ENCODE results near the gene P2RY2. TPM values are rescaled to one million over a fixed set of nuclear protein-coding genes. Genes with fewer than 3 reads are reported as not detected.
"Not testable (repeated sequence)": the region's sequence is repeated elsewhere in the genome, so short reads cannot be mapped to it uniquely, and the experiment has no call there.

The P2RY2 gene
- total RNA-seq, 1 donor from 2014 or later: 3.1 TPM

GRCh38 chr11:73188301-73188700 is 29.8 kb upstream of the P2RY2 start:
- no peak for DNase-seq

- DNase-seq: no peak
Observed at GRCh38 chr11:73189315-73189714, 28.8 kb upstream of the P2RY2 start.

DNA sequence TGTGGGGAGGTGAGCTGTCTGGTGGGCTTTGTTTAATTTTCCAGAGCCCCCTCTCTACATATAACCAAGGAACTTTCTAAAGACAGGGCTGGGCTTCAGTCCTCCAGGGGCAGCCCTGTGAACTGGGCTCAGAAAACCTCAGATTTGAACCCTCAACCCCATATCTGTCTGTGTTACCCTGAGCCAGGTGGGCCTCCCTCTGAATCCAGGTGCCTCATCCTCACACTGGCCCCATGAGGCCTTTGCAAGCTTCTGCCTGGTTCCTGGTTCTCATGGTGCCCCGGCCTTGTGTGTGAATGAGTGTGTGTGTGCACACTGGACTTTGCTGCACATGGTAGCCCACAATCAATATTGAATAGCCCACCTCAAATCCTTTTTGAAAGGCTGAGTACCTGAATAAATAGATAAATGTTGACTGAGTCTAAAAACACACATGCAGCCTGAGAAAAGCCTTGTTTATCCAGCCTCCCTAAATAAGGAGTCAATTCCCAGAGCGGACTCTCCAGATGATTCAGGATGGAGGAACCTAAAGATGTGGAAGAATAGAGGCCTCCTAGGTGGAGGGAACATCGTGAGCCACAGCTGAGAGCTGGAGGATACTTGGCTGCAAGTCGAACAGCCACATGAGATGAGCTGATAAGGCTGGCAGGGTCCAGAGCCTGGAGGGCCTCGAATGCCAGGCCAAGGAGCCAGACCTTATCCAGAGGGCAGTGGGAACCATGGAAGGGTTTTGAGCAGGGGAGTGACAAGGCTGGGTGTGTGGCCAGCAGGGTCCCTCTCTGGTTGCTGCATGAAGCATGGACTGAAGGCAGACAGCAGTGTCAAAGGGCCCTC is 28.1 kb upstream of the P2RY2 start:
- no peak for DNase-seq

DNA sequence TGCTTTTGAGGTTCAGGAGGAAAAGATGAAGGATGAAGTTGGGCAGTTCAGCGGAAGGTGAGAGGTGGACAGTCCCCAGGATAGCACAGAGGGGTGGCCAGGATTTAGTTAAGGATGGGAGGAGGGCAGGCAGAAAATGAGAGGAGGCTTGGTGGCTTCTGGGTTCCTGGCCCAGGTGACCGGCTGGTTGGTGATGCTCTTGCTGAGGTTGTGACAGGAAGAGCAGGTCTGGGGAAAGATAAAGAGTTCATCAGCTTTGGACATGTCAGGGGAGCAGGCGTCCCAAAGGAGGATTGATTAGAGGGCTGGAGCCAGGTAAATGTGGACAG is 27.6 kb upstream of the P2RY2 start:
- no peak for DNase-seq

GRCh38 chr11:73191151-73191550 is 26.9 kb upstream of the P2RY2 start:
- no peak for DNase-seq

DNA sequence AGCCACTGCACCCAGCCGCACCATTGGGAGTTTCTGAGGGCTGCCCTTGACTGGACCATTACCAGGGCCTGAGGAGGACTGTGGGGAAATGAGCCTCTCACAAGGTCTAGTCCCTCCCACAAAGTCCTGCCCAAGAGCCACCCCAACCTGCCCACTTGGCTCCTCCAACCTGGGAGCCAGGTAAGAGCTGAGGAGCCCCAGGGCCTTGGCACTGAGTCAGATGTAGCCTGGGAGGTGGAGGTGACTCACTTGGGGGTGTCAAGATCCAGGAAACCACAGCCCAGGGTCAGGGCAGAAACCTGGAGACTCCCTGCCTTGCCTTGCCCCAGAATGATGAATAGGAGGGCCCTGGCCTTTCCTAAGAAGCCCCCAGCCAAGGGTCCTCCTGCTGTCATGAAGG is 25.8 kb upstream of the P2RY2 start:
- no peak for DNase-seq

DNA sequence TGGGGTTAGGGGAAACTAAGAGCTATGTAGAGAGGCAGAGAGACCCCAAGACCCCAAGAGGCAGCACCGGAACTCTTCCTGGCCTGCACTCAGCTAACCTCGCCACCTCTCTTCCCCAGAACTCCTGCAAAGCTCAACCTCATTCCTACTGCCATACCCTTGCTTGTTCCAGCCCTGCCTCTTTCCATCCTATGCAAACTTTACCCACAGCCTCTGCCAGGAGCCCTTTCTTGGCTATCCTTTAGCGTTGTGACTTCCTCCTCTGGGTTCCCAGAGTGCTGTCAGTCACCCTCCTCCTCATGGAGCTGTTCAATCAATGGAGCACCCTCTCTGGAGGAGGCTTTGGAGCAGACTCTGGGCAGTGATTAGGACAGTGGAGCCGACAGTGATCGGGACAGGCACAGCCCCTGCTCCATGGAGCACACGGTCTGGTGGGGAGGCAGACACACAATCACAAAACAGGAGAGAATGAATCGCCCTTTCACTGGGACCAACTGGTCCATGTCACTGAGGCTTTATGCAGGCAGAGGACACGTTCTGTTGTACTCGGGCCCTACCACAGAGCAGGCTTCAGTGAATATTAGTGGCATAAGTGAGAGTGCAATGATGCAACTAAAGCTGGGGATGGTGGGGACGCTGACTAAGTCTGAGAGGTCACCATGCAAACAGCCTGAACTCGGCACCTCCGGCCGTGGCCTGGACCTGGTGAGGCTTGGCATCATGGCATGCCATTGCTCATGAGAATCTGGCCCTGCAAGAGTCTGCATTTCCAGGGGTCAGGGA is 24.6 kb upstream of the P2RY2 start:
- DNase-seq: no peak

- no peak for DNase-seq
Observed at GRCh38 chr11:73194034-73194507, 24.0 kb upstream of the P2RY2 start.

- no peak for DNase-seq
Observed at GRCh38 chr11:73194593-73194992, 23.5 kb upstream of the P2RY2 start.

GRCh38 chr11:73195191-73196007 is 22.7 kb upstream of the P2RY2 start:
- DNase-seq: no peak

DNA sequence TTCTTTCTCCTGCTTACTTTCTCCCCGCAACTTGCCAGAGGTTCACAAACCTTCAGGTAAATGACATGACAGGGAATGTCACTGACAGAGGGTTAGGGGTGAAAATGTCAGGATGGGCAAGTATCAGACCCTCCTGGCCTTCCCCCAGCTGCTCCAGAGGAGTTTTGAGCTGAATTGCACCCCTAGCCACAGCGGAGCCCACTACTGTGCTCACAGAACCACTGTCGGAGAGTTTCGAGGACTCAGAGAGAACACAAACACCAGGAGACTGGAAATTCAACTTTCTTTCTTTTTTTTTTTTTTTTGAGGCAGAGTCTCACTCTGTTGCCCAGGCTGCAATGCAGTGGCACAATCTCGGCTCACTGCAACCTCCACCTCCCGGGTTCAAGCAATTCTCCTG is 21.5 kb upstream of the P2RY2 start:
- DNase-seq: no peak

- no peak for DNase-seq
Observed at GRCh38 chr11:73197348-73197747, 20.7 kb upstream of the P2RY2 start.

- DNase-seq: not testable (repeated sequence)
Observed at GRCh38 chr11:73197787-73198186, 20.3 kb upstream of the P2RY2 start.

DNA sequence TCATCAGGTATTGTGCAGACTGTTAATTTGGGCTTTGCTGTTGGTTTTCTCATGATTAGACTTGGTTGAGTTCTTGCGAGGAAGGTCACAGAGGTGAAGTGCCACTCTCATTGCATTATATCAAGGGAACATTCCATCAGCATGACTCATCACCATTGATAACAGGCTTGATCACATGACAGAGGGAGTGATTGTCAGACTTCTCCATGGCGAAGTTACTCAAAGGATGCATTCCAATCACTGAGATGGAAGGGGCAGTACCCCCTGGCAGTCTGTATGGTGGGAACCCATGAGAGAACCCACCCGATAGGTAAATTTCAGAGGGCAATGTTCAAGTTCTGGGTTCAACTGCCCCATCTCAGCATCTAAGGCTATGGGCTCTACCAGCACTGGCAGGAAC is 19.4 kb upstream of the P2RY2 start:
- DNase-seq: no peak

DNA sequence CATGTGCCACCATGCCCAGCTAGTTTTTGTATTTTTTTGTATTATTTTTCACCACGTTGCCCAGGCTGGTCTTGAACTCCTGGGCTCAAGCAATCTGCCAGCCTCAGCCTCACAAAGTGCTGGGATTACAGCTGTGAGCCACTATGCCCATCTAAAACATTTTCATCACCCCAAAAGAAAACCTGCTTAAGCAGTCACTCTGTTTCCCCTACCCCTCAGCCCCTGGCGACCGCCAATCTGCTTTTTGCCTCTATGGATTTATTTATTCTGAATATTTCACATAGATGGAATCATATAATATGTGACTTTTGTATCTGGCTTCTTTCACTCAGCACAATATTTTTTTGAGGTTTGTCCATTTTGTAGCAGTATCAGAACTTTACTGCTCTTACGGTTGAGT is 18.6 kb upstream of the P2RY2 start:
- no peak for DNase-seq

GRCh38 chr11:73200256-73200655 is 17.8 kb upstream of the P2RY2 start:
- no peak for DNase-seq

DNA sequence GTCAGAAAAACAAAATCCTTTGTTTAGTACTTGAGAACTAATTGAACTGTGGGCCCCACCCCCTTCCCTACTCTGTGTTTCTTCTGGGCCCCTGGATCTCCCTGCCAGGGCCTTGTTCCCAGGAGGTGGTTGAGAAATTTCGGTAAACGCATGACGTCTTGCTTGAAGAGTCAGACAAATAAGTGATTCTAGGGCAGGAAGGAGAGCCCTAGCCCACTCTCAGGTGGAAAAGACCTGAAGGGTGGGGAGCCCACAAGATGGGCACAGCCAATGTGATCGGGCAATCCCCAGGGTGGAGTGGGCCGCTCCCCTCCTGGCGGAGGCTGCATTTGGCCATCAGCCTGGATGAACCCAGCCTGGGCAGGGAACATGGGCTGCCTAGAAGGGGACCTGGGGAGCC is 16.8 kb upstream of the P2RY2 start:
- DNase-seq: no peak

DNA sequence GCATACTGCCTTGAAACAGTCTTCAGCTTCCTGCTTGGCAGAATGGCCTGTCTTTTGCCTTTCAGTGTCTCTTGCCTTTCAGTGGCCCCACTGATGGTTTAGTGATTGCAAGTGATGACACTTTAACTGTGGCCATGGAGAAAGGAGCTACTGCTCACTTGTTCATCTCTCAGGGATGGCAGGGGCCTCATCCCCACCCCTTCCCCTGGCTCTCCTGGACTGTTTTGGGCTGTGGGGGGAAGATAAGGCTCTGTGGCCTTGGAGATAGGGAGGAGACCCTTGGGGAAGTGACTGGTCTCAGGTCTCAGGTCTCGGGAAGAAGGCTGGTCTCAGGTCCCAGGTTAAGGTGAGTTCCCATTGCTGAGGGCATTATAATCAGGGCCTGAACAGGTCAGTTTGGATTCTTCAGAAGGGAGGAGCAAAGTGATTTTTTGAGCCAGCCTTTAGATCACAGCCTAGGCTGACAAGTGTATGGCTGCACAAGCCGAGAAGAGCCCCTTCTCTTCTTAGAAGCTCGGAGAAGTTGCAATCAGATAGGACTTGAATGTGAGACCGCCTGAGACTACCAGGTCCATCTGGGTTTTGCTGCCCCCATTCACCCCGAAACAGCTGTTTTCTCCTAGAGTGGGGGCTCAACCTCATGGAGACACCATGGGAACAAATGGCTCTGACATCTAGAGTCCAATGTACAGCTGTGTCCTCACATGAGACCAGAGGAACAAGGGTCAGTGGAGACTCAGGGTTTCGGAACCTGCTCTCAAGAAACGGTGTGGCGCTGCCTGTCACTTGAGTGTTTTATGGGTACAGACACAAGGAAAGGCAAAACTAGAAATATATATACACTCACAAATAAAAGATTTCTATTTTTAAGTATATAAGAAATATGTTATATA is 15.9 kb upstream of the P2RY2 start:
- DNase-seq: no peak

DNA sequence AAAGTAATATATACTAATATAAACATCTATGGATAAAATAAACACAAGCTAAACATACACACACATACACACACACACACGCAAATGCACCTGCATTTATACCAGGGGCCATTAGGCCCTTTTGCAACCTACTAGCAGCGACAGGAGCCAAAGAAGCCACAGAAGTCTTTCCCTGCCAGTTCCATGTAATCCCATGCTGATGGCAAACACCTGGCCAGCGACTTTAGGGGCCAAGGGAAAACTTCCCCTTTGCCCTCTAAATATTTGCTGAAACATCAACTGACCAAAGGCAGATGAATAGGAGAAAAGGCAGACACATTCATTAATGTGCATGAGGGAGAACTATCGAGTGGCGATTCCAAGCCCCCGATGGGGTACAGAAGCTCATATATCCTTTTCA is 14.8 kb upstream of the P2RY2 start:
- DNase-seq: no peak

DNA sequence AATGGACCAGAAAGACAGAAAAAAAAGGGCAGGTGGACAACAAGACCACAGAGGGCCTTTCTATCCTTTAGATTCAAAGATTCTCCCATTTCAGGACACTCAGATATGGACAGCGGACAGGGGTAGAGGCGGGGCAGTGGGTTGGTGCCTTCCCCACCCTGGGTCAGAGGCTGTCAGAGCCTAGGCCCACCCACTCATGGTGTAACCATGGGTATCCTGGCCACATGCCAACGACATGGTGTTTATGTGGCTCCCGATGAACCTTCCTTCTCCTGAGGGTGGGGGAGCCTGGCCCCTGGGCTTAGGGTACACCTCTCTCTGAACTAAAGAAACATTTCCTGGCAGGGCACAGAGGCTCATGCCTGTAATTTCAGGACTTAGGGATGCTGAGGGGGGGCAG is 14.3 kb upstream of the P2RY2 start:
- no peak for DNase-seq

DNA sequence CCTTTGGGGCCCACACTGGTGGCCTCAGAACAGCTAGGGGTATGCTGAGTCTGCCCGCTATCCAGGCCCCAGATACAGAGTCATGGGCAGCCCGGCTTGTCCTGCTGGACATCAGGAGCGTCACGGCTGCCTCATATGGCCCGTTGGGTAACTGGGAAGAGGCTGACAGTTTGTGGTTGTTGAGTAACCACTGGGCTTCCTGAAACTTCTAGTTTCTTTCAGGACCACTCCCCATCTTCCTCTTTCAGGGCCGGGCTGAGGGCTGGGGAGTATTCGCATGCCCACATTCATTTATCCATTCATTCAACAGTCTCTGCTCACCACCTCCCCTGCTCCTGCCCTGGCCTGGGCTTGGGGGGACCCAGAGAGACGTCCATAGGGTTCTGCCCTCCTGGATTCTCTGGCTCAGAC is 13.4 kb upstream of the P2RY2 start:
- no peak for DNase-seq

Data from skin of body (tissue), 2 donors.